VCaP (cell line): ENCODE results near the gene NEUROG1.

ENCODE experiments used
- H3K27ac ChIP-seq: fragments of 450-650 bp; 2 replicates; pipeline ENCODE4 v1.5.1; 2017
- TF ChIP-seq, protein P1 (sequence below): fragments of 450-650 bp; conservative IDR thresholded peaks from 2 replicates; pipeline ENCODE4 v1.5.1; 2017; ENCODE audit warnings: mild to moderate bottlenecking, moderate library complexity

Gene NEUROG1

DNA sequence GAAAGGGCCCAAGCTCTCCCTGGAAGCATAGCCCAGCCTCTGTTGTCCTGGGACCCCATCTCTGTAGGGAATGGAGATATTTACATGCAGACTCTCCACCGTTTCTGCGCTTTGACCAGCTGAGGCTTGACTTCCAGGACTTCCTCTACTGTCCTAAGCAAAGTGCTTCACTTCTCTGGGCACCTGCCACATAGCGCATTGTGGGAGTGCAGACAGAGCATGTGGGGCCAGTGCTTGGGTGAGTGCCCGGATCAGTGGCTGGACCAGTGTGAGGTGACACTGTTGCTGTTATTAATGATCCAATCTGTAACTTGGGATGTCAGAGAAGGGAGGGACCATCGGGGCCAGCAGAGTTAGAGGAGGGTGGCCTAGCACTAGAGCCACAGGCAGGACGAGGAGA is 32.5 kb upstream of the NEUROG1 start:
- H3K27ac ChIP-seq = no peak overlapping the region
- TF ChIP-seq, protein P1, sequence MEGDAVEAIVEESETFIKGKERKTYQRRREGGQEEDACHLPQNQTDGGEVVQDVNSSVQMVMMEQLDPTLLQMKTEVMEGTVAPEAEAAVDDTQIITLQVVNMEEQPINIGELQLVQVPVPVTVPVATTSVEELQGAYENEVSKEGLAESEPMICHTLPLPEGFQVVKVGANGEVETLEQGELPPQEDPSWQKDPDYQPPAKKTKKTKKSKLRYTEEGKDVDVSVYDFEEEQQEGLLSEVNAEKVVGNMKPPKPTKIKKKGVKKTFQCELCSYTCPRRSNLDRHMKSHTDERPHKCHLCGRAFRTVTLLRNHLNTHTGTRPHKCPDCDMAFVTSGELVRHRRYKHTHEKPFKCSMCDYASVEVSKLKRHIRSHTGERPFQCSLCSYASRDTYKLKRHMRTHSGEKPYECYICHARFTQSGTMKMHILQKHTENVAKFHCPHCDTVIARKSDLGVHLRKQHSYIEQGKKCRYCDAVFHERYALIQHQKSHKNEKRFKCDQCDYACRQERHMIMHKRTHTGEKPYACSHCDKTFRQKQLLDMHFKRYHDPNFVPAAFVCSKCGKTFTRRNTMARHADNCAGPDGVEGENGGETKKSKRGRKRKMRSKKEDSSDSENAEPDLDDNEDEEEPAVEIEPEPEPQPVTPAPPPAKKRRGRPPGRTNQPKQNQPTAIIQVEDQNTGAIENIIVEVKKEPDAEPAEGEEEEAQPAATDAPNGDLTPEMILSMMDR = no peak

DNA sequence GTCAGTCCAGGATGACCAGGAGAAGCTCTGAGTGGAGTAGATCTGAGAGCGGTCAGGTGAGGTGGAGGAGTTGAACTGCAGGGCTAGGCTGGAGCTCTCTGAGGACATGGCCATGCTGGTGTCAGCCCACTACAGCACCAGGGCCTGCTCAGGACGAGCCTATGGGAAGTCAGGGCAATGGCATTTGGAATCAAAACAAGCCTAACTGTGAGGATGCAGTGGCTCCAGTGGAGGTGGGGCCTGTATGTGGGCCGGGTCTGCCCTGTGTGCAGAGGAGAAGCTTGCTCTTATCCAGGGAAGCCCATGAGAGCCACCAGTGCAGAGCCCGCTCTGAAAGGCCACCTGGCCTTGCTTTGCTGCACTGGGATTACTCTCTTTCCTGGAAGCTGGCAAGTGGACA is 31.9 kb upstream of the NEUROG1 start:
- no peak overlapping the region for H3K27ac ChIP-seq
- TF ChIP-seq, protein P1 = no peak

DNA sequence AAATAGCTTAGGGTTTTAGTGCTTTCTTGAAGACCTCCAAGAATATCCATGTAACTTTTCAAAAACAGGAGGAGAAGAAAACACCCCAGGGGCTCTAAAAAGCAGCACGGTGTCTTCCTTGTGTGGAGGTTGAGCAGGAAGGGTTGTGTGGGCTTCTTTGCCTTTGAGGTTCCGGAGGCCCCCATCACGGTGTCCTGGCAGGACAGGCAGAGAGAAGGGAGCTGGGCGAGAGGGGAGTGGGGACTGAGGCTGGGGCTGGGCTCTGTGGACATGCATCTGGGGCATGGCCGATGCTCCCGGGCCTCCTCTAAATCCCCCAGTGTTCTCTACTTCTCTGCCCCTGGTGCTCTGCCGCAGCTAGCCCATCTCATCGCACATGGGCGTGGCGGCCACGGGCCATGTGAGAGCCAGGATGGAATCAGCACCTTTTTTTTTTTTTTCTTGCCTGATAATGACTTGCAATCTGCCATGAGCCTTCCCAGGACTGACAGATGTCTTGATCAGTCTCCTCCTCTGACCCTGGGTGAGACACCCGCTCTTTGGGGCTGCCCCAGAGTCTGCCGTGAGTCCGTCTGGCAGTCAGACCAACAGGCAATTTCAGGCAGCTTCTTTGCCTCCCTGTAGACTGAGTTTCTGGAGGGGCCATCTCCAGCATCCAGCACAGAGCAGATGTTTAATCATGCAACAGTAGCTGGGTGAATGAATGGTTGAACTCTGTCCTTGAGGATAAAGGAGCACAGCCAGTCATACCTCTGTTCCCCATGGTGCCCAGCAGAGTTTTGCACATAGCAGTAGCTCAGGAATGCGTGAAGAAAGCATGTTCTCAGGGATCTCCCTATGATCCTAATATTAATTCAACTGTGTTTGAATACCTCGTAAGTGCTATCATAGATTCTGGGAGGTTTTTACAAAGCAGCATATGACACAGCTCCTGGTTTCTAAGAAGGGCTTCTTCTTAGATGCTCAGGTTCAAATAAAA is 30.9 kb upstream of the NEUROG1 start:
- TF ChIP-seq, protein P1 = peak; percentile 17
- H3K27ac ChIP-seq = no peak overlapping the region

DNA sequence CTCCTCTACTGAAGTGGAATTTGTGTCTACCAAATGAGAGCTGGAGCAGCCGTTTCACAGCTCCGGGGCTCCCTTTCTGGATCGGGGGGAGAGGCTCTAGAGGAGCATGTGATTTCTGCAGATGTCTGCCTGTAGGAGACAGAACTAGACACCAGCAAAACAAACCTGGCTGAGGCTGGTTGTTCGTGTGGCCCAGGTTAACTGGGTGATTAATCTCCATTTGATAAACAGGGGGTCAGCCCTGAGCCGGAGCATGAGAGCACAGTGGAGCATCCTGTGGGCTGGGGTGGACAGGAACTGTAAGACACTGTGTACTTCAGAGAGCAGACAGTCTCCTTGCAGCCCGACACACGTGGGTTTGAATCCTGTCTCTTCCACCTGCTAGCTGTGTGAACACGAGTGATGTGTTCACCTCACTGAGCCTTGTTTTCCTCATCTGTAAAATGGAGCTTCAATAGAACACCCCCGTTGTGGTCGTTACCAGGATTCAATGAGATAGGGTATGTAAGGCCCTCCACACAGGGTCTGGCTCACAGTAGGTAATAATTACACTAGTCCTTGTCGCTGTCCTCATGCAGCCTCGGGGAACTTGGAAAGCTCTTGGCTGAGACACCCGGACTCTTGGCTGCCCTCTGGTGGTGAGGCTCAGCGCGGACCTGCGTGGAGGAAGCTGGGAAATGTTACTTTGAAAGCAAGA is 30.1 kb upstream of the NEUROG1 start:
- H3K27ac ChIP-seq = no peak overlapping the region

DNA sequence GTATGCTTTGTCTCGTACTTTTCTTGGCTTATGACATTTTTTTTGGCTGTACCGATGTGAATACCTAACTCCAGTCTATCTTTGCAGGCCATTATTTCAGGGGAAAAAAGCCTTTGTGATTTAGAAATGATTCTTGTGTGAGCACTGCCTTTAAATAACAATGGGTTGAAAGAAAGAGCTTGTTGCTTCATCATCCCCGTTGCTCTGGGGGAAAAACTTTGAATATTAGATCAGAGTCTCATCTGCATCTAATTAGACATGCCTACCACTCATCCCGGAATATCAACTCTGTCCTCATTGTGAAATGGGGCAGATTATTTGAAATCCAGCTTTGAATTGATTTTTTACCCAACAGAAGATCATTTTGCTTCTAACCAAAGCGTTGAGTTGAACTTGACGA is 29.5 kb upstream of the NEUROG1 start:
- H3K27ac ChIP-seq = no peak overlapping the region
- TF ChIP-seq, protein P1 = no peak

More for the DNA sequence above, 30.1 kb upstream of the NEUROG1 start:
- TF ChIP-seq, protein P1 = peak; percentile 97

DNA sequence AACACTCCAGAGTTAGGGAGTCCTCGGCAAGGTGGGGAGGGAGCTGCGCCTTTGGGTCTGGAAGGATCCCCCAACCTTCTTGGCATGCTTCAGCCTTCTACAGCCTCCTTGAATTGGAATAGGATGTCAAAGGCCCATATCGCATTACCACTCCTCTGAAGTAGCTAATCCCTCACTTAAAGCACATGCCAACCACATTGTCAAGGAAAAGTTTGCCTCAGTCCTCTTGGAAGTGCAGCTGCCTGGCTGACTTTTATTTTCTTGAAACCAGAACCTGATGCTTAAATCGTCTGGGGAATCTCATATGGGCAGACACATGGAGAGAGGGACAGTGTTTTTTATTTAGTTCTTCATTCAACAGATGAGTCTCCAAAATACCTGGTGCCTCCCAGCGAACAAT is 28.6 kb upstream of the NEUROG1 start:
- TF ChIP-seq, protein P1 = no peak
- no peak overlapping the region for H3K27ac ChIP-seq

DNA sequence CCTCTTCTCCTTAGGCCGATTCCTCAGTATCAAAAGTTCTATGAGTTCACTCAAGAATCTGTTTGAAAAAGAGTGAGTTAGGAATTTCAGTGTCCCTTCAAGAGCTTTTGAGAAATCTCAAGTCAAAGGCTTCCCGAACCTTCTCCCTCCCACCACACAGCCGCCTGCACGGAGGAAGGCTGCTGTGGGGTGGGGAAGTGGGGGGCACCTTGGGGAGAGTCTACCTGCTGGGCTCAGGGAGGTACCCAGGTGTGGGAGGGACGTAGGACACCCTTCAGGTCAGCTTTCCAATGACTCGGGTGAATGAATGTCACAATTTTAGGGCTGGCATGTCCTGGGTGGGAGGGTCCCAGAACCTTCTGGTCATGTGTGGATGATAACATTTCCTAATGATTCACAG is 25.5 kb upstream of the NEUROG1 start:
- no peak overlapping the region; the same call in 1 of the 2 replicates for H3K27ac ChIP-seq
- TF ChIP-seq, protein P1 = no peak
